ENCODE data around the gene HMCN2. TPM values are rescaled to one million over a fixed set of nuclear protein-coding genes. Genes with fewer than 3 reads are reported as not detected.

The HMCN2 gene
- total RNA-seq, 1 experiment from 2014 or later, result 8.6 TPM

- no peak overlapping the region for H3K14ac ChIP-seq (ENCODE audit: insufficient read depth, low read length)
- DNase-seq, result no peak
- H3K79me1 ChIP-seq (ENCODE audit: insufficient read depth, low read depth, low read length, poor library complexity, severe bottlenecking), result no peaks in the 10 kb centered on the region
- Mint-ChIP-seq H3K4me3 (no peak overlapping the region), H3K27ac (no peak overlapping the region), H3K27me3 (ENCODE audit: low read depth) (no peaks in the 10 kb centered on the region), H3K4me1 (peaks cover 2 to 3% of the 10 kb centered on the region in 2 experiments; a peak in 3 of 4 replicates), H3K36me3 (ENCODE audit: insufficient read depth in 1 of 3, low read depth in 3 of 3) (no peaks in the 10 kb centered on the region), H3K9me3 (no peaks in the 10 kb centered on the region)
- H3K79me2 ChIP-seq (ENCODE audit: insufficient read depth, low read length), result no peaks in the 10 kb centered on the region
- no peak for TF ChIP-seq CTCF (conservative IDR thresholded peaks at IDR 0.05)
- H3K4me1 ChIP-seq (ENCODE audit: insufficient read depth, low read length), result no peaks in the 10 kb centered on the region
- no peak overlapping the region for H2BK12ac ChIP-seq (ENCODE audit: insufficient read length, low read depth, low read length)
- no peak overlapping the region for H2BK20ac ChIP-seq (ENCODE audit: low read depth, low read length, poor library complexity, severe bottlenecking)
- no peak overlapping the region for H2BK120ac ChIP-seq (ENCODE audit: low read depth, low read length, poor library complexity, severe bottlenecking)
- no peaks in the 10 kb centered on the region for H3K27me3 ChIP-seq (ENCODE audit: insufficient read depth, low read length)
- H3K56ac ChIP-seq (ENCODE audit: insufficient read length, low read depth, low read length), result no peak overlapping the region
- no peak overlapping the region for H2BK15ac ChIP-seq (ENCODE audit: low read depth, low read length)
- H3K18ac ChIP-seq (ENCODE audit: insufficient read length, low read depth, low read length), result no peak overlapping the region
- H3K23ac ChIP-seq (ENCODE audit: insufficient read length, low read depth, low read length), result no peak overlapping the region
- WGBS (ENCODE audit: extremely low coverage, insufficient read length, low lambda C conversion rate), result no CpG with 5 or more reads among the region's 6 CpGs
- no peak overlapping the region for H4K5ac ChIP-seq (ENCODE audit: insufficient read length, low read depth, low read length)
- H3K9me3 ChIP-seq (ENCODE audit: control insufficient read depth, low read depth, low read length), result no peaks in the 10 kb centered on the region
- no peak overlapping the region for H4K8ac ChIP-seq (replicated peaks; ENCODE audit: insufficient read length, low read depth, low read length)
- no peak overlapping the region for H2BK5ac ChIP-seq (ENCODE audit: insufficient read length, low read length)
- no peak overlapping the region for H3K27ac ChIP-seq (ENCODE audit: insufficient read length, low read depth, low read length)
- no peaks in the 10 kb centered on the region for H3K23me2 ChIP-seq (ENCODE audit: insufficient read length, low read depth, low read length, poor library complexity, severe bottlenecking)
- H2AK5ac ChIP-seq (ENCODE audit: insufficient read length, low read length), result no peak overlapping the region
- H3K4ac ChIP-seq (ENCODE audit: low read depth, low read length), result no peak overlapping the region
- no peak overlapping the region for H3K9ac ChIP-seq (ENCODE audit: extremely low read depth, insufficient read length, low read length)
- H4K20me1 ChIP-seq (ENCODE audit: control insufficient read depth, insufficient read depth, insufficient read length), result no peaks in the 10 kb centered on the region
- H4K91ac ChIP-seq (ENCODE audit: insufficient read length, low read depth, low read length), result no peak overlapping the region
- no peak overlapping the region for H3K4me2 ChIP-seq (ENCODE audit: insufficient read depth, insufficient read length, low read length)
- H2AFZ ChIP-seq (ENCODE audit: low read length), result no peak overlapping the region
- H3T11ph ChIP-seq (ENCODE audit: low read length), result no peak overlapping the region
Measured at GRCh38 chr9:130347931-130348330, 82.4 kb downstream of the HMCN2 start.

All from H9 (cell line).